IMR-90 (cell line): ENCODE data around the gene C11orf21. TPM values are rescaled to one million over a fixed set of nuclear protein-coding genes. Genes with fewer than 3 reads are reported as not detected.

ENCODE experiments used
- ATAC-seq: fragments of 200-7000 bp; cut with Tn5 transposase; 2 replicates; pipeline ENCODE4 v1.9.1; 2020; ENCODE audit warnings: low read depth, mild to moderate bottlenecking, moderate library complexity
- BruUV-seq: library from RNA; stranded (reverse); fragments of 400-500 nt; replicated peaks from 2 replicates; lab custom pipeline; 2021; lab: Mats Ljungman, UMichigan
- CTCF ChIA-PET: fragments of 300-600 bp; formaldehyde crosslinking; extraction: SDS; loops from one replicate; lab custom pipeline; 2021; ENCODE audit warnings: antibody characterized with exemption; lab: Yijun Ruan, JAX
- POLR2A ChIA-PET: fragments of 300-600 bp; sonication (Branson Sonifier 250); formaldehyde crosslinking; loops from one replicate; lab custom pipeline; 2022; ENCODE audit warnings: antibody characterized with exemption; ENCODE audit not compliant: unreplicated experiment; lab: Charles Lee
- DNase-seq: peaks from one replicate; pipeline ENCODE4 v3.0.0; 2013
- H2AFZ ChIP-seq: replicated peaks from 2 replicates; pipeline ENCODE3; 2013; ENCODE audit warnings: low read length, mild to moderate bottlenecking; ENCODE audit not compliant: poor library complexity
- H2AK5ac ChIP-seq: 2 replicates; pipeline ENCODE4 v1.6.1; 2013; ENCODE audit warnings: low read depth, low read length, inconsistent platforms
- H2AK9ac ChIP-seq: replicated peaks from 2 replicates; pipeline ENCODE3; 2013; ENCODE audit warnings: mild to moderate bottlenecking, low read depth, low read length, moderate library complexity; ENCODE audit not compliant: poor library complexity
- H2BK120ac ChIP-seq: 2 replicates; pipeline ENCODE4 v1.6.1; 2013; ENCODE audit warnings: low read depth, low read length, inconsistent platforms
- H2BK15ac ChIP-seq: 3 replicates; pipeline ENCODE4 v1.6.1; 2013; ENCODE audit warnings: low read depth, low read length, inconsistent platforms
- H2BK20ac ChIP-seq: 2 replicates; pipeline ENCODE4 v1.6.1; 2013; ENCODE audit warnings: low read depth, mild to moderate bottlenecking, inconsistent platforms, low read length, moderate library complexity
- H2BK5ac ChIP-seq: 2 replicates; pipeline ENCODE4 v1.6.1; 2013; ENCODE audit warnings: mild to moderate bottlenecking, low read depth, low read length, inconsistent platforms; ENCODE audit not compliant: poor library complexity, severe bottlenecking
- H3K14ac ChIP-seq: replicated peaks from 2 replicates; pipeline ENCODE4 v1.6.1; 2013; ENCODE audit warnings: low read depth, low read length, inconsistent platforms
- H3K18ac ChIP-seq: 2 replicates; pipeline ENCODE4 v1.6.1; 2013; ENCODE audit warnings: low read depth, low read length, control low read depth
- H3K23ac ChIP-seq: 2 replicates; pipeline ENCODE4 v1.6.1; 2013; ENCODE audit warnings: low read depth, low read length, inconsistent platforms
- H3K27ac ChIP-seq: 2 replicates; pipeline ENCODE4 v1.5.1; 2013; ENCODE audit warnings: mild to moderate bottlenecking, control low read depth, low read length; ENCODE audit not compliant: insufficient read depth
- H3K27me3 ChIP-seq: 2 replicates; pipeline ENCODE4 v1.6.1; 2013; ENCODE audit warnings: low read length; ENCODE audit not compliant: control insufficient read depth, insufficient read depth
- H3K36me3 ChIP-seq: 2 replicates; pipeline ENCODE4 v1.6.1; 2013; ENCODE audit warnings: low read length, mixed read lengths; ENCODE audit not compliant: control insufficient read depth, insufficient read depth
- H3K4ac ChIP-seq: 2 replicates; pipeline ENCODE4 v1.6.1; 2013; ENCODE audit warnings: low read depth, low read length, inconsistent platforms
- H3K4me1 ChIP-seq: 2 replicates; pipeline ENCODE4 v1.6.1; 2013; ENCODE audit warnings: low read length, mixed read lengths; ENCODE audit not compliant: control insufficient read depth, insufficient read depth
- H3K4me2 ChIP-seq: 2 replicates; pipeline ENCODE4 v1.6.1; 2013; ENCODE audit warnings: low read depth, mild to moderate bottlenecking, control low read depth, low read length, moderate library complexity
- H3K4me3 ChIP-seq: 2 replicates; pipeline ENCODE4 v1.5.1; 2013; ENCODE audit warnings: low read depth, mild to moderate bottlenecking, control low read depth, low read length, moderate library complexity; ENCODE audit not compliant: insufficient read depth
- H3K56ac ChIP-seq: 2 replicates; pipeline ENCODE4 v1.6.1; 2013; ENCODE audit warnings: low read length, inconsistent platforms; ENCODE audit not compliant: insufficient read depth; ENCODE audit errors: extremely low read depth
- H3K79me1 ChIP-seq, 2 experiments: 2 replicates each; pipeline ENCODE4 v1.6.1; 2013; ENCODE audit warnings: low read length in 2 of 2, inconsistent platforms in 1 of 2, low read depth in 1 of 2
- H3K9ac ChIP-seq: 2 replicates; pipeline ENCODE4 v1.6.1; 2013; ENCODE audit warnings: low read depth, low read length, control low read depth
- H3K9me1 ChIP-seq: 2 replicates; pipeline ENCODE4 v1.6.1; 2013; ENCODE audit warnings: low read length, inconsistent platforms; ENCODE audit not compliant: insufficient read depth
- H3K9me3 ChIP-seq: 2 replicates; pipeline ENCODE4 v1.6.1; 2013; ENCODE audit warnings: low read length; ENCODE audit not compliant: control insufficient read depth, insufficient read depth
- H4K20me1 ChIP-seq: 2 replicates; pipeline ENCODE4 v1.6.1; 2013; ENCODE audit warnings: low read length, inconsistent platforms; ENCODE audit not compliant: insufficient read depth
- H4K5ac ChIP-seq: 2 replicates; pipeline ENCODE4 v1.6.1; 2013; ENCODE audit warnings: mild to moderate bottlenecking, low read depth, low read length, control low read depth
- H4K8ac ChIP-seq, 2 experiments: 2 replicates each; pipeline ENCODE4 v1.6.1; 2013; ENCODE audit warnings: low read depth in 2 of 2, low read length in 2 of 2, control low read depth in 1 of 2, inconsistent platforms in 1 of 2
- H4K91ac ChIP-seq: 2 replicates; pipeline ENCODE4 v1.6.1; 2013; ENCODE audit warnings: low read depth, low read length, inconsistent platforms; ENCODE audit not compliant: insufficient read depth
- BHLHE40 ChIP-seq: fragments of 150-350 bp; IDR thresholded peaks from 2 replicates; pipeline ENCODE4 v1.6.1; 2016; ENCODE audit warnings: mild to moderate bottlenecking, low read depth, low read length
- CEBPB ChIP-seq: IDR thresholded peaks from 2 replicates; pipeline ENCODE4 v1.6.1; 2012; ENCODE audit warnings: low read depth, low read length, improper control_type of control experiment
- CHD1 ChIP-seq: IDR thresholded peaks from 2 replicates; pipeline ENCODE4 v1.6.1; 2012; ENCODE audit warnings: low read depth, low read length, improper control_type of control experiment
- ELK1 ChIP-seq: fragments of 150-350 bp; IDR thresholded peaks from 2 replicates; pipeline ENCODE4 v1.6.1; 2016; ENCODE audit warnings: low read depth, mild to moderate bottlenecking, low read length, moderate library complexity, borderline replicate concordance
- FOS ChIP-seq: fragments of 150-350 bp; IDR thresholded peaks from 2 replicates; pipeline ENCODE4 v1.6.1; 2016; ENCODE audit warnings: low read depth, low read length
- MAFK ChIP-seq: IDR thresholded peaks from 2 replicates; pipeline ENCODE4 v1.6.1; 2012; ENCODE audit warnings: low read depth, low read length, improper control_type of control experiment
- MAZ ChIP-seq: IDR thresholded peaks from 2 replicates; pipeline ENCODE4 v1.6.1; 2012; ENCODE audit warnings: low read depth, mild to moderate bottlenecking, low read length, improper control_type of control experiment, moderate library complexity, borderline replicate concordance
- MXI1 ChIP-seq: IDR thresholded peaks from 2 replicates; pipeline ENCODE4 v1.6.1; 2012; ENCODE audit warnings: low read depth, mild to moderate bottlenecking, low read length, moderate library complexity, borderline replicate concordance
- RAD21 ChIP-seq: IDR thresholded peaks from 2 replicates; pipeline ENCODE4 v1.6.1; 2012; ENCODE audit warnings: low read length, improper control_type of control experiment
- RCOR1 ChIP-seq: IDR thresholded peaks from 2 replicates; pipeline ENCODE4 v1.6.1; 2012; ENCODE audit warnings: mild to moderate bottlenecking, low read length, improper control_type of control experiment; ENCODE audit not compliant: insufficient replicate concordance
- RFX5 ChIP-seq: IDR thresholded peaks from 2 replicates; pipeline ENCODE4 v1.8.0; 2012; ENCODE audit warnings: low read depth, mild to moderate bottlenecking, low read length, moderate library complexity
- SMC3 ChIP-seq: fragments of 150-350 bp; IDR thresholded peaks from 2 replicates; pipeline ENCODE4 v1.6.1; 2016; ENCODE audit warnings: low read depth, mild to moderate bottlenecking, antibody characterized with exemption, low read length, moderate library complexity
- USF2 ChIP-seq: fragments of 150-350 bp; IDR thresholded peaks from 2 replicates; pipeline ENCODE4 v1.6.1; 2017; ENCODE audit warnings: mild to moderate bottlenecking, antibody characterized with exemption, low read length, low read depth
- WGBS, 2 experiments: methylation state at CpG; one replicate each; pipeline versions ENCODE4 v1.1.5 to v1.1.7; 2013; ENCODE audit warnings: missing lambda C conversion rate in 2 of 2; ENCODE audit not compliant: insufficient read length in 1 of 2; ENCODE audit errors: extremely low coverage in 2 of 2; 5-methylcytosine and 5-hydroxymethylcytosine counted together
- dilution Hi-C: fragments of 300-500 bp; cut with HindIII; formaldehyde crosslinking; loops from one replicate; pipeline ENCODE4 v1.14.3; 2018; ENCODE audit warnings: low sequenced_read_pairs; ENCODE audit not compliant: unreplicated experiment
- in situ Hi-C: fragments of 300-500 bp; cut with MboI; formaldehyde crosslinking; loops from 3 replicates; pipeline ENCODE4 v1.14.3; 2019; ENCODE audit warnings: low sequenced_read_pairs, inconsistent platforms, mixed read lengths
- intact Hi-C: fragments of 100-400 bp; cut with micrococcal nuclease; formaldehyde crosslinking; loops from 2 replicates; pipeline ENCODE4 v1.10.0; 2022
- polyA plus RNA-seq, 3 experiments: library from polyadenylated mRNA; depleted of rRNA; stranded (reverse); fragments of >200 nt; gene quantifications; 2 replicates each; pipeline ENCODE4 v1.2.3, GENCODE V29; 2012; ENCODE audit warnings: low replicate concordance in 1 of 3
- total RNA-seq: library from RNA; depleted of rRNA; stranded (reverse); fragments of >200 nt; gene quantifications from 2 replicates; pipeline ENCODE4 v1.2.3, GENCODE V29; 2012
- TF ChIP-seq, protein P1 (sequence below): conservative IDR thresholded peaks from 2 replicates; pipeline ENCODE4 v1.5.1; 2012; ENCODE audit warnings: mild to moderate bottlenecking, low read depth, low read length, improper control_type of control experiment

The C11orf21 gene
- total and polyA plus RNA-seq, 2 of the 4 experiments (the other 2 are of a cell fraction): not detected

- Histone ChIP-seq H2AFZ (no peak overlapping the region), H3K4ac (no peak overlapping the region), H3K4me2 (no peak overlapping the region), H2BK5ac (no peak overlapping the region), H3K9me1 (no peaks in the 10 kb centered on the region), H3K4me3 (no peak overlapping the region), H3K79me1 (no peaks in the 10 kb centered on the region), H2BK20ac (no peak overlapping the region), H3K56ac (no peak overlapping the region), H3K14ac (no peak overlapping the region), H2BK15ac (no peak overlapping the region), H4K20me1 (no peaks in the 10 kb centered on the region), H3K9ac (no peak overlapping the region), H4K8ac (no peak overlapping the region), H2AK5ac (no peak overlapping the region), H2BK120ac (no peak overlapping the region), H4K91ac (no peak overlapping the region), H3K27me3 (peaks cover 65% of the 10 kb centered on the region), H3K18ac (no peak overlapping the region), H3K4me1 (no peaks in the 10 kb centered on the region), H3K9me3 (no peaks in the 10 kb centered on the region), H2AK9ac (no peak overlapping the region), H3K23ac (no peak overlapping the region), H3K36me3 (no peaks in the 10 kb centered on the region), H4K5ac (no peak overlapping the region), H3K27ac (no peak overlapping the region)
- no peak for DNase-seq
- in situ Hi-C loops: no loop called here
- 75% methylated on average over 7 of the region's 30 CpGs; no CpG with 5 or more reads in 1 of the 2 experiments for WGBS, 2 experiments
- intact Hi-C loops: no loop called here
- POLR2A ChIA-PET: no interaction called here
- dilution Hi-C loops: no loop called here
- CTCF ChIA-PET: no interaction called here
- ATAC-seq: no peak
- no TSS peak for BruUV-seq
- TF ChIP-seq RFX5: no peak
- TF ChIP-seq, protein P1, sequence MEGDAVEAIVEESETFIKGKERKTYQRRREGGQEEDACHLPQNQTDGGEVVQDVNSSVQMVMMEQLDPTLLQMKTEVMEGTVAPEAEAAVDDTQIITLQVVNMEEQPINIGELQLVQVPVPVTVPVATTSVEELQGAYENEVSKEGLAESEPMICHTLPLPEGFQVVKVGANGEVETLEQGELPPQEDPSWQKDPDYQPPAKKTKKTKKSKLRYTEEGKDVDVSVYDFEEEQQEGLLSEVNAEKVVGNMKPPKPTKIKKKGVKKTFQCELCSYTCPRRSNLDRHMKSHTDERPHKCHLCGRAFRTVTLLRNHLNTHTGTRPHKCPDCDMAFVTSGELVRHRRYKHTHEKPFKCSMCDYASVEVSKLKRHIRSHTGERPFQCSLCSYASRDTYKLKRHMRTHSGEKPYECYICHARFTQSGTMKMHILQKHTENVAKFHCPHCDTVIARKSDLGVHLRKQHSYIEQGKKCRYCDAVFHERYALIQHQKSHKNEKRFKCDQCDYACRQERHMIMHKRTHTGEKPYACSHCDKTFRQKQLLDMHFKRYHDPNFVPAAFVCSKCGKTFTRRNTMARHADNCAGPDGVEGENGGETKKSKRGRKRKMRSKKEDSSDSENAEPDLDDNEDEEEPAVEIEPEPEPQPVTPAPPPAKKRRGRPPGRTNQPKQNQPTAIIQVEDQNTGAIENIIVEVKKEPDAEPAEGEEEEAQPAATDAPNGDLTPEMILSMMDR: no peak
- no peak for TF ChIP-seq MAZ
- no peak for TF ChIP-seq CHD1
- TF ChIP-seq BHLHE40: no peak
- no peak for TF ChIP-seq CEBPB
- no peak for TF ChIP-seq USF2
- TF ChIP-seq SMC3: no peak
- no peak for TF ChIP-seq MAFK
- TF ChIP-seq ELK1: no peak
- no peak for TF ChIP-seq FOS
- no peak for TF ChIP-seq RCOR1
- no peak for TF ChIP-seq MXI1
- TF ChIP-seq RAD21: no peak
Measured at GRCh38 chr11:2275334-2276279, 26.1 kb downstream of the C11orf21 start.
